HG03571 (cell line): Measurements from ENCODE around the gene PNKP.

Source experiments
- ATAC-seq: cut with Tn5 transposase; IDR thresholded peaks from one replicate; pipeline ENCODE4 v1.9.1; 2021; ENCODE audit not compliant: unreplicated experiment

PNKP gene

DNA sequence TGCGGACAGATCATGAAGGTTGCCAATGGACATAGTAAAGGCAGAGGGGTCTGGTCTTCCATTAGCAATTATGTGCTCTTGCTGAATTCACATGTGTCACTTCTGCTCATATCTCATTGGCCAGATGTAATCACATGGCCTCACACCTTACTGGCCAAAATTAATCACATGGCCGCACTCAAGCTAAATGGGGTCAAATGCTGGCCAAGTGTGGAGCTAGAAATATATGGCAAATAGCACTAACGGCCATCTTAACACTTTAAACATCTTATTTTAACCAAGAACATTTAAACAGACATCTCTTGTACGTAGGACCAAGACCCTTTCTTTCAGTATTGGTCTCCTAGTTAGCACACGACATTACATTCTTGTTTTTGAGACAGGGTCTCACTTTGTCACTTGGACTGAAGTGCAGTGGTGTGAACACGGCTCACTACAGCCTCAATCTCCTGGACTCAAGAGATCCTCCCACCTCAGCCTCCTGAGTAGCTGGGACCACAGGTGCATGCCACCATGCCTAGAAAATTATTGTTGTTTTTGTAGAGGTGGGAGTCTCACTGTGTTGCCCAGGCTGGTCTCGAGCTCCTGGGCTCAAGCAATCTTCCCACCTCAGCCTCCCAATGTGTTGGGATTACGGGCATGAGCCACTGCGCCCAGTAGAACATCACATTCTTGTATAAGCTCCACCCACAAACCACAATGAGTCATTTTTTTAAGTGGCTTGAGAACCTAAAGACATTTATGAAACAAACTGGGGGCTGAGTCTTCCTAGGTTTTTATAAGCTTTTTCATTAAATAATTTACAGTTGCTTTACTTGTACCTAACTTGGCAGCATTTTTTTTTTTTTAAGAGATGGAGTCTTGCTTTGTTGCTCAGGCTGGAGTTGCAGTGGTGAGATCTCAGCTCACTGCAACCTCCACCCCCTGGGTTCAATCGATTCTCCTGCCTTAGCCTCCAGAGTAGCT, 19.4 kb downstream of the PNKP start:
- ATAC-seq = no peak

DNA sequence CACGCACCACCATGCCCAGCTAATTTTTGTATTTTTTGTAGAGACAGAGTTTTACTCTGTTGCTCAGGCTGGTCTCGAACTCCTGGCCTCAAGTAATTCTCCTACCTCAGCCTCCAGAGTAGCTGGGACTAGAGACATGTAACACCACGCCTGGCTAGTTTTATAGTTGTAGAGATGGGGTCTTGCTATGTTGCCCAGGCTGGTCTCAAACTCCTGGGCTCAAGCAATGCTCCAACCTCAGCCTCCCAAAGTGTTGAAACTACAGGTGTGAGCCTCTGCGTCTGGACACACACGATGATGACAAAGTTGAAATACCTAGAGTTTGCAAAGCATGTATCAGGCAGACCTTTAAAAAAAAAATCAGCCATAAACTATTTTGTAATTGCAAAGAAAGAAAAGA, 21.0 kb downstream of the PNKP start:
- no peak for ATAC-seq

DNA sequence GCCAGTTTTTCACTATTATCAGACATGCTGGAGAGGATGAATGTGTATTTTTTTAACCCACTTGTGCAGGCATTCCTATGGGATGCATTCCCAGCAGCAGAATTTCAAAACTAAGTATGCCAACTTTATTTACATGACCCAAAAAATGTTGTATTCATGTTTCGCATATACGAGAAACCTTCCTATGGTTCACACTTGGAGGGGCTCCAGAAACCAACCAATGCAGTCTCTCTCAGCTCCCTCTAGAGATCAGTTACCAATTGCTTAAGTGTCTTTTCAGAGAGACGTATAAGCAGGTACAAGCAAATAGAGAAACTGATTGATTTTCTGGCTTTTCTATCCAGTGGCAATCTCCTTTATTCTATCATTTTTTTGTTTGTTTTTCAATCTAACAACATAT, 22.0 kb downstream of the PNKP start:
- ATAC-seq = no peak

DNA sequence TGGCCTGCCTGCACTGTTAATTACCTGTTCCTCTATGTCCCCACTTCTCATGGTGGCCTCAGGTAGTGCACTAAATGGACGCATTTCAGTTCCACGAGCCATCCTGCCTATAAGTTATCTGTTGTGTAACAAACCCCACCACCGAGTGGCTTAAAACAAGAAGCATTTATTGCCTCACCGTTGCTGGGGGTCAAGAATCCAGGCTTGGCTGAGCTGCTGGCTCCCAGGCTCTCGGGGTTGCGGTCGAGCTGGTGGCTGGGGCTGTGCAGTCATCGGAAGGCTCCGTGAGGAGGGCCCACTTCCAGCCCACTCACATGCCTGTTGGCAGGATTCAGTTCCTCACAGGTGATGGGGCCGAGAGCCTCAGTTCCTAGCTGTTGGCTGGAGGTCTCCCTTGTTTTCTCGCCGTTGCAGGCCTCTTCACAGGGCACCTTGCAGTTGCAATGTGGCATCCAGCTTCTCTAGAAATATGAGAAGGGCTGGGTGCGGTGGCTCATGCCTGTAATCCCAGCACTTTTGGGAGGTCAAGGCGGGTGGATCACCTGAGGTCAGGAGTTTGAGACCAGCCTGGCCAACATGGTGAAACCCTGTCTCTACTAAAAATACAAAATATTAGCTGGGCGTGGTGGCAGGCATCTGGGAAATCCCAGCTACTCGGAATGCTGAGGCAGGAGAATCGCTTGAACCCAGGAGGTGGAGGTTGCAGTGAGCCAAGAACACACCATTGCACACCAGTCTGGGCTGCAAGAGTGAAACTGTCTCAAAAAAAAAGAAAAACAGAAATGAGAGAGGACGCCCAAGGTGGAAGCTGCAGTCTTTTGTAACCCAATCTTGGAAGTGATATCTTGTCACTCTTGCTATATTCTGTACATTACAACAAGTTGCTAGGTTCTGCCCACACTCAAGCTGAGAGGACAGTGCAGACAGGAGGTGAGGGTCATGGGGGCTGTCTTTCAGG, 23.0 kb downstream of the PNKP start:
- no peak for ATAC-seq

DNA sequence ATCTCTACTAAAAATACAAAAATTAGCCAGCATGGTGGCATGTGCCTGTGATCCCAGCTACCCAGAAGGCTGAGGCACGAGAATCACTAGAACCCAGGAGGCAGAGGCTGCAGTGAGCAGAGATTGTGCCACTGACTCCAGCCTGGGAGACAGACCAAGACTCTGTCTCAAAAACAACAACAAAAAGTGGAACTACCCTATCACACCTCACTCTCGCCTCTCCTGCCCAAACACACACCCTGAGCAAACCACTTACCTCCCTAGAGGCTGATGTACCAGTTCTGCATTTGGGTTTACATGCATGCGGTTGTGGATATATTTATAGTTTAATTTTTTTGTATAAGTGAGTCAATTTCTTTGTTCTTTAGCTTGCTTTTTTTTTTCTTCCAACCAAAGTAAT, 24.1 kb downstream of the PNKP start:
- no peak for ATAC-seq

DNA sequence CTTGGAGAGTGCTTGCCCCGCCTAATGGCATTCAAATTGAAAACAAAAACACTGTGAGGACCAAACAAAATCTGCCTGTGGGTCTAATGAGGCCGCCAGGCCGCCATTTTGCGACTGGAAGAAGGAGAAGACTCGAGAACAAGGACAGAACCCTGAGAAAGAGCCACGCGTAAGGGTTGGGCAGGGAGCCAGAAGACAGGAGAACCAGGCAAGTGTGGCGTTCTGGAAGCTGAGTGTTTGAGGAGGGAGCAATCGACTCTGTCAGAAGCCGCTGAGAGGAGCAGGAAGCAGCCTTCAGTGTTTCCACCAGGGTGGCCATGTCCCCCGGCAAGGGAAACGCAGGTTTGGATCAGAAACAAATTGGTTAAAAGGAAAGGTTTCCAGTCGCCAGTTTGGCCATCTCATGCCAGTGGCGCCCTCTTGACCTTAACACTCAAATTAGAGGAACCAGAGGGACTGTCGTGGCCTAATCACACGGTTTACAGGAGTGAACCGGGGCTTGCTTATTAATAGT, 26.6 kb downstream of the PNKP start:
- ATAC-seq = no peak

DNA sequence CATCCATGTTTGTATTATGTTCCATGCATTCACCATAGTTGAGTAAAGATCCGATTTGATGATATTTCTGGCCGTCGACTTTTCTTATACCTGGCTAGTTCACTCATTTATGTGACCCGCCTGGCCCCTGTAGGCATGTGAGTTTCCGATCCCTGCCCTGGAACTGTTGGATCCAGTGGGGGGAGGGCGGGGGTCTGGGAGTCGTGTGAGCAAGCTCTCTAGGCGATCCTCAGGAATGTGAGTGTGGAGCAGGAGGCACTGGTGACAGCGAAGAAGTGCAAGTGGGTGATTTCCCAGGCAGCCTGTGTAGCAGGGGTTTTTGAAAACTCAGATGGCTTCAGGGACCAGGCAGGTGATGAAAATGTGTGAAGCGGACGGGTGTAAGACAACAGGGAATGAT, 27.1 kb downstream of the PNKP start:
- ATAC-seq = no peak

DNA sequence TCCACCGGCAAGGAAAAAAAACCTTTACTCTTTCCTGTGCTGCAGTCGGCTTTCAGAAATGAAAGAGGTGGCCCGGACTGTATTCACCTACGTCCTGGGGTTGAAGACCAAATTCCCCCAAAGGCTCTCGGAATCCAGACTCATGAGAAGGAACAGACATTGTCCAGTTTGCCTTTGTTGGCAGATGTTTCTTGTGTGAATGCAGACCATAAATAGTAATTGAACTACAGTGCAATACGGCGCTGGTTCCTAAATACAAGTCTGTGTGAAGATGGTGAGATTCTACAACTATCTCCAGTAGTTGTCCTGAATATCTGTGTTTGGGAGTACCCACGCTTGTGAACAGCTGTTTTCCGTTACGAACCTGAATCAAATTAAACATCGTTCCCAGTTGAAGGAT, 27.7 kb downstream of the PNKP start:
- no peak for ATAC-seq

DNA sequence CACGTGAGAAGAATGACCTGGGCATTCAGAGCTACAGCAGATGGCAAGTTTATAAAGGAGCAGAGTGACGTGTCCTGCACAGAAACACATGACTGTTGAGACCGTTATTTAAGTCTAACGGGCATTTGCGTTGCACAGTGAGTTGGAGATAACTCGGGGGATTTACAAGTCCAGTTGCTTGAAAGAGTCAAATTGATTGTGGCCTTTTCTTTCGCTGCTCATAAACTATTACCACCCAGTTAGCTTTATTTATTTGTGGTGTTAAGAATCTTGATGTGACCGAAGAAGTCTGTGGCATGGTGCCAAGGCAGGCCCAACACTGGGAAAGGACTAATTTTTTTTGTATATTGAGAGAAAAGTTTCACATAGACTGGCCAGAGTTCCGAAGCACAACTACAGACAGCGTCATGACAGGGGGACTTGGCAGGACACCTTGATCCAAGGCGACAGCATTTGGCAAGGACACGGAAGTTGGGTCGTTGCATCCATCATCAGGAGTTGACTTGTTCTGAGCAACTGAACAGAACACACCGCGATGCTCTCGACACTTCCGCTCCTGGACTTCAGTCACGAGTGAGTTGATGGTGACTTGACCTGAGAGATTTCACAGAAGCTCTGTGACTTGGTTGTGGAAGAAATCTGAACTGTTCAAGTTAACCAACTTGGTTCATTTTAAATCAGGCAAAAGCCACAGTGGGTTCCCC, 28.3 kb downstream of the PNKP start:
- ATAC-seq = no peak

DNA sequence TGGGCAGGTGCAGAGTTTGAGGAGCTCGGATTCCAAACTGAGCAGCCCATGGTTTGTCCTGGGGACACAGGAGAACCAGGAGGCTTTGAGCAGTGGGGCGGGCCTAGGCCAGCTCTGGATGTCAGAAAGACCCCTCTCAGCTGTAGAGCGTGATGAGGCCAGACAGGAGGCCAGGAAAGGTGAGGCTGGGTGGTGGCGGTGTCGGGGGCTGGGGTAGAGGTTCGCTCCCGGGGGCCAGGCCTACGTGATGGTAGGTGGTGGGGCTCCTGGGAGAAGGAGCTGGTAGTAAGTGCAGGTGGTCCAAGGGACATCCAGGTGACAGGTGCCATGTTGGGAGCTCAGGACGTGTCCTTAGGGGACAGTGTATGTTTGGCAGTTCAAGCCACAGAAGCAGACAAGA, 30.0 kb downstream of the PNKP start:
- no peak for ATAC-seq

DNA sequence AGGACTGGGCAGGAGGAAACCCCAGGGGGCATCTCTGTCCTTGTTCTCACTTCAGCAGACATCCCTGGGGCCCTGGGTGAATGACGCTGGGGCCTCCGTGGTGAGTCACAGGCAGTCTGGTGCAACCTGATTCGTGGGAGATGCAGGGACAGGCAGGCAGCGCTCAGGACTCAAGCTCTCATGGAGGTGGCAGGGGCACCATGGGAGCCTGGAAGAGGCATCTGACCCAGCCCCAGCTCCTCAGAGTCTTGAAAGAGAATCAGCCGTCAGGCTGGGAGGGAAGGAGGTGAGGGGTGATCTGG, 30.4 kb downstream of the PNKP start:
- ATAC-seq = no peak

DNA sequence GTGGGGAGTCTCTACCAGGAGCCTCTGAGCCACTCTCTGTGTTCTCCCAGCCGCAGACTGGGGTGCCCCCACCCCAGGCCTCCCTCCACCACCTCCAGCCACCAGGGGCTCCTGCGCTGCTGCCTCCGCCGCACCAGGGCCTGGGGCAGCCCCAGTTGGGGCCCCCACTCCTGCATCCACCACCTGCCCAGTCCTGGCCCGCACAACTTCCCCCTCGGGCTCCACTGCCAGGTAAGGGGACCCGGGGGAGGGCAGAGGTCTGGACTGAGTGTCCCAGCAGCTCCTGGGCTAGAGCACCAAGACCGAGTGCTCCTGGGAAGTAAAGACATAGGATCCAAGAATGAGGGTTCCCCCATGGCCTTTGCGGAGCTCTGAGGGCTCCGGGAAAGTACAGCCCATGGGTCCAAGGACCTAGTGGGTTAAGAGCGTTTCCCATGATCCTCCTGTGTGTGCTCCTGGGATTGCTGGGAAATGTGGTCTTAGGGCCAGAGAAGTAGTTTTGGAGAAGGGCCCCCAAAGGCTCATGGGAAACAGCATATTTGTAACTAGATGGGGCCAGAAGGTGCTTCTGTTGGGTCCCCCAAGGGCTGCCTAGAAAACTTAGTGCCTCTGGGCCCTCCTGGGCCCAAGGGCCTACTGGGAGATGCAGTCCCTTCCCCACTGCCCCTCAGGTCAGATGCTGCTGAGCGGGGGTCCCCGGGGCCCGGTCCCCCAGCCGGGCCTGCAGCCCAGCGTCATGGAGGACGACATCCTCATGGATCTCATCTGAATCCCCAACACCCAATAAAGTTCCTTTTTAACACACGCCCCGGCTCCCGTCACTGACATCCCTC, 31.0 kb downstream of the PNKP start:
- no peak for ATAC-seq

DNA sequence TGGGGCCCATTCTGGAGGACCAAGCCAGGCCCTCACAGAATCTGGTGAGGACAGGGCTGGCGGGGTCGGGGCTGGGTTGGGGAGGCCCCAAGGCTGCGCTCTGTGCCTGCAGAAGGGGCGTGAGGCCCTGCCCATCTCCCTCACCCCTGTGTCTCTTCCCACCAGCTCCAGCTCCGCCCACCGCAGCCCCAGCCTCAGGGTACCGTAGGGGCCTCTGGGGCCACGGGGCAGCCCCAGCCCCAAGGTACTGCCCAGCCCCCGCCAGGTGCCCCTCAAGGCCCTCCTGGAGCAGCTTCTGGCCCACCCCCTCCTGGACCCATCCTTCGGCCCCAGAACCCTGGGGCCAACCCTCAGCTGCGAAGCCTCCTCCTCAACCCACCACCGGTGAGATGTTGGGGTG, 31.8 kb downstream of the PNKP start:
- ATAC-seq = no peak

DNA sequence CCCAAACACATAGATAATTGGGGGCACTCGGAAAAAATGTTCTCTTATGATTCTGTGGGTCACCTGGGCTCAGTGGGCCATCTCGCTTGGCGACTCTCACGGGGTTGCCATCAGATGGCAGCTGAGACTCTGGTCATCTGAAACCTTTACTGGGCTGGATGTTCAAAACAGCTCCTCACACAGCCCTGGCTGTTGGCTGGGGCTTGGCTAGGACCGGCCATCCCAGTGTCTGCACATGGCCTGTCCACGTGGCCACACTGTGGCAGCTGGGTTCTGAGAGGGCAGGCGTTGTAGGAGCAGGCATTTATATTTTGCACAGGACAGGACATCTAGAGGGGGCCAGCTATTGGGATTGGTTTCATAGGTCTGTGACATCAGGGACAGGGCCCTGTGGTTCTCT, 33.8 kb downstream of the PNKP start:
- ATAC-seq = no peak

DNA sequence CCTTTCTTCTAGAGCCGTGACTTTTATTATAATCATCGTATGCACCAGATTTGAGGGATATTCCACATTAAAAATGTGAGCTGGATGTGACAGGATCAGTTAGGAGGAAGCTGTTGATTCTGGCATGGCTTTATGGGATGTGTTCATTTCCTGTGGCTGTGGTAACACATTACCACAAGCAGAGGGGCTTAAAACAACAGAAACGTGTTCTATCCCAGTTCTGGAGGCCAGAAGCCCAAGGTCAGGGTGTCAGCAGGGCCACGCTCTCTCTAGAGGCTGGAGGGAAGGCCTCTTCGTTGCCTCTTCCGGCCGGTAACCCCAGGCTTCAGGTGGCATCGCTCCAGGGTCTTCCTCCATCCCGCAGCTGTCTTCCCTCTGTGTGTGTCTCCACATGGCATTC, 34.8 kb downstream of the PNKP start:
- no peak for ATAC-seq

DNA sequence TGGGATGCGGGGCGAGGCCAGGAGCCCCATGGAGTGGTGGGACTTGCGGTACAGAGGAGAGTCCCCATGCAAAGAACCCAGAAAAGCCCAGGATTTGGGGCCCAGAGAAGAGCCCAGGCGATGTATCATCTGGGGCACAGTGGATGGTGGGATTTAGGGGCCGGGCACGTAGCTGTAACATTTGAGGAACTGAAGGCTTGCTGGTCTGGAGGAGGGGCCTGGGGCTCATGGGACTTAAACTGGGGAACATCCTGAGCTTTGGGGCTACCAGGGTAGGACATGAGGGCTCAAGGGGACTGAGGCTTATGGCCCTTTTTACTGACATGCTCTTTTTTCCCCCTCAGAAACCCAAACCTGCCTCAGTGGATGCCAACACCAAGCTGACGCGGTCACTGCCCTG, 35.8 kb downstream of the PNKP start:
- ATAC-seq = no peak

DNA sequence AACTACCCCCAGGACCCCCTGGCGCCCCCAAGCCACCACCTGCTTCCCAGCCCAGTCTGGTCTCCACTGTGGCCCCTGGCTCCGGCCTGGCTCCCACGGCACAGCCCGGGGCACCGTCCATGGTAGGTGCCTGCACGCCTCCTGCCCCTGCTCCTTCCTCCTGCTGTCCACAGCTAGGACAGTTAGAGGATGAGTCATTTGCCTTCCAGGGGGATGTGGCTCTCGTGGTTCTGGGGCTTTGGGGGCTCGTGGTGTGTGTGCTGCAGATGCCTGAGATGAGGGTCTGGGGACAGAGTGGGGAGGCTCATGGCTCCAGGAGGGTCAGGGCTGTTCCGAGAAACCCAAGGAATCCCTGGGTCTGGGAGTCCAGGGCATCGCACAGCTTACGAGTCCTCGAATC, 36.6 kb downstream of the PNKP start:
- no peak for ATAC-seq

DNA sequence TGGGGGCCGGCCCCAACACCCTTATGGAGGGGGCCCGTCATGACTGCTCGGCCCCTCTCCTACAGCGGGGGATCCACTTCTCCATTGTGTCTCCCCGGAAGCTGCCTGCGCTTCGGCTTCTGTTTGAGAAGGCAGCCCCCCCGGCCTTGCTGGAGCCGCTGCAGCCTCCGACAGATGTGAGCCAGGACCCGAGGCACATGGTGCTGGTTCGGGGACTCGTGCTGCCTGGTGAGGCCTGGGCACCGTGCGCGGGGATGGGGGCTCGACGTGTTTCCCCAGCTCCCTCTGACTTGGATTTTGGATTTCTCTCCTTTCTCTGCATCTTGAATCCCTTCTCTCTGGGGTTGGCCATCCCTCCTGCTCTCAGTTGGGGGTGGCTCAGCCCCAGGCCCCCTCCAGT, 37.7 kb downstream of the PNKP start:
- no peak for ATAC-seq

DNA sequence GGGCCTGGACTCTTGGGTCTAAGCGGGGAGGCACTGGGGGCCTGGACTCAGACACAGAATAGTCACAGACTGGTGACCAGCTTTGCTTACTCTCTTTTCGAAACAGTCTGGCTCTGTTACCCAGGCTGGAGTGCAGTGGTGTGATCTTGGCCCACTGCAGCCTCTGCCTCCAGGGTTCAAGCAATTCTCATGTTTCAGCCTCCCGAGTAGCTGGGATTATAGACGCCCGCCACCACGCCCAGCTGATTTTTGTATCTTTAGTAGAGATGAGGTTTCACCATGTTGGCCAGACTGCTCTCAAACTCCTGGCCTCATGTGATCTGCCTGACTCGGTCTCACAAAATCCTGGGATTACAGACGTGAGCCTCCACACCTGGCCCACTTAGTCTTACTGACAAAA, 38.2 kb downstream of the PNKP start:
- no peak for ATAC-seq

DNA sequence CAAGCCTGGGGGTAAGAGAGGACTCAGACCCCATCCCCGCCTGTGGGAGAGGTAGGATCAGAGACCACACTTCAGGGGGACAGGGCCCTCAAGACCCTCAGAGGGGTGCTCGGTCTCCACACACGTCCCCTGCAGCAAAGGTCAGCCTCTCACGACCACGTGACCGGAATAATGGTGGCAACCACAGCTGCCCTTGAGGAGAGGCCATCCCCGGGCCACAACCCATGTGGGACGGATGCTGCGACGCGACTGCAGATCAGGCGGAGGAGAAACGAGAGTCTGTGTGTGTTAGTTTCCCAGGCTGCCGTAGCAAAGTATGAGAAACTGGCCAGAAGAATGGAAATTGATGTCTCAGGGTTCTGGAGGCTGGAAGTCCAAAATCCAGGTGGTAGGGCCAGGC, 40.3 kb downstream of the PNKP start:
- ATAC-seq = no peak
